SK-N-SH (cell line): ENCODE results near the gene MICAL1. TPM values are rescaled to one million over a fixed set of nuclear protein-coding genes. Genes with fewer than 3 reads are reported as not detected.

Experiments
- CTCF ChIA-PET: fragments of 300-600, 350-600 bp; formaldehyde crosslinking; extraction: SDS; loops from one replicate; lab custom pipeline; 2021; lab: Yijun Ruan, JAX
- POLR2A ChIA-PET: fragments of 350-600 bp; sonication (Branson Sonifier 250); formaldehyde crosslinking; extraction: SDS; loops from one replicate; lab custom pipeline; 2020; ENCODE audit warnings: antibody characterized with exemption, inconsistent platforms; lab: Yijun Ruan, JAX
- DNase-seq: peaks from one replicate; pipeline ENCODE4 v3.0.0; 2012
- H2AFZ ChIP-seq: fragments of 200-600 bp; sonication (generic); 2 replicates; pipeline ENCODE4 v1.8.1; 2016; ENCODE audit warnings: antibody characterized with exemption, mild to moderate bottlenecking, low read depth
- H3F3A ChIP-seq: fragments of 200-600 bp; sonication (generic); replicated peaks from 2 replicates; pipeline ENCODE3; 2016; ENCODE audit warnings: antibody characterized with exemption, mild to moderate bottlenecking; ENCODE audit not compliant: insufficient read depth
- H3K27ac ChIP-seq, 2 experiments: fragments of 200-500 bp in 1 of 2; fragments of 200-600 bp in 1 of 2; sonication (Bioruptor generic) in 1 of 2; sonication (generic), shearing (Covaris generic) in 1 of 2; 2 replicates each; pipeline versions ENCODE4 v1.5.1 to v1.6.1; 2014 to 2016; ENCODE audit warnings: low read depth in 2 of 2, inconsistent platforms in 1 of 2, low read length in 1 of 2, mild to moderate bottlenecking in 1 of 2, mixed read lengths in 1 of 2
- H3K27me3 ChIP-seq: fragments of 200-600 bp; sonication (generic), shearing (Covaris generic); 2 replicates; pipeline ENCODE4 v1.6.1; 2016; ENCODE audit warnings: mixed run types; ENCODE audit not compliant: insufficient read depth
- H3K36me3 ChIP-seq, 2 experiments: fragments of 200-500 bp in 1 of 2; fragments of 200-600 bp in 1 of 2; sonication (Bioruptor generic) in 1 of 2; sonication (generic) in 1 of 2; replicated peaks in 1 of 2; 2 replicates each; pipeline versions ENCODE3 to v1.5.1; 2014 to 2016; ENCODE audit warnings: low read length in 1 of 2, mild to moderate bottlenecking in 1 of 2; ENCODE audit not compliant: insufficient read depth in 2 of 2, control insufficient read depth in 1 of 2
- H3K4me1 ChIP-seq, 2 experiments: fragments of 200-500 bp in 1 of 2; fragments of 200-600 bp in 1 of 2; sonication (Bioruptor generic) in 1 of 2; sonication (generic), shearing (Covaris generic) in 1 of 2; 2 replicates each; pipeline versions ENCODE4 v1.5.1 to v1.6.1; 2014 to 2016; ENCODE audit warnings: low read depth in 1 of 2, low read length in 1 of 2, mixed run types in 1 of 2; ENCODE audit not compliant: insufficient read depth in 2 of 2, control insufficient read depth in 1 of 2
- H3K4me2 ChIP-seq: fragments of 200-600 bp; sonication (generic), shearing (Covaris generic); 2 replicates; pipeline ENCODE4 v1.6.1; 2017; ENCODE audit warnings: mixed run types
- H3K4me3 ChIP-seq, 2 experiments: fragments of 200-500 bp in 1 of 2; fragments of 200-600 bp in 1 of 2; sonication (Bioruptor generic) in 1 of 2; sonication (generic), shearing (Covaris generic) in 1 of 2; 2 replicates each; pipeline versions ENCODE4 v1.5.1 to v1.8.1; 2014 to 2016; ENCODE audit warnings: low read depth in 2 of 2, inconsistent platforms in 1 of 2, low read length in 1 of 2, mild to moderate bottlenecking in 1 of 2, mixed read lengths in 1 of 2, moderate library complexity in 1 of 2
- H3K79me2 ChIP-seq: fragments of 200-600 bp; sonication (generic); 2 replicates; pipeline ENCODE4 v1.8.1; 2017; ENCODE audit warnings: mild to moderate bottlenecking; ENCODE audit not compliant: insufficient read depth
- H3K9ac ChIP-seq: fragments of 200-600 bp; sonication (generic); 2 replicates; pipeline ENCODE4 v1.6.1; 2017; ENCODE audit warnings: mixed run types
- H3K9me2 ChIP-seq: fragments of 200-600 bp; sonication (generic); 2 replicates; pipeline ENCODE4 v1.6.1; 2017; ENCODE audit warnings: mixed run types
- H3K9me3 ChIP-seq: fragments of 200-600 bp; sonication (generic); 2 replicates; pipeline ENCODE4 v1.6.1; 2017; ENCODE audit warnings: mixed run types, mild to moderate bottlenecking, moderate library complexity
- H4K20me1 ChIP-seq: fragments of 200-600 bp; sonication (generic); 2 replicates; pipeline ENCODE4 v1.6.1; 2017; ENCODE audit warnings: mild to moderate bottlenecking, mixed run types; ENCODE audit not compliant: insufficient read depth
- CHD2 ChIP-seq: fragments of 150-350 bp; IDR thresholded peaks from 2 replicates; pipeline ENCODE4 v1.6.1; 2018; ENCODE audit warnings: low read length; ENCODE audit not compliant: partially characterized antibody
- EP300 ChIP-seq, 2 experiments: IDR thresholded peaks; 2 replicates each; pipeline versions ENCODE4 v1.4.0 to v1.6.1; 2012; ENCODE audit warnings: borderline replicate concordance in 1 of 2, low read depth in 1 of 2, low read length in 1 of 2
- FOSL2 ChIP-seq: IDR thresholded peaks from 2 replicates; pipeline ENCODE4 v1.4.0; 2012; ENCODE audit warnings: low read depth, mild to moderate bottlenecking, moderate library complexity, borderline replicate concordance
- FOXJ3 ChIP-seq: sonication (generic); formaldehyde crosslinking; IDR thresholded peaks from 2 replicates; pipeline ENCODE4 v1.5.1; 2020; ENCODE audit warnings: mild to moderate bottlenecking, missing genetic modification reagents
- GABPA ChIP-seq: IDR thresholded peaks from 2 replicates; pipeline ENCODE4 v1.4.0; 2012; ENCODE audit warnings: low read depth, mild to moderate bottlenecking
- GATA2 ChIP-seq: sonication (generic); formaldehyde crosslinking; IDR thresholded peaks from 2 replicates; pipeline ENCODE4 v1.5.0; 2020; ENCODE audit warnings: mild to moderate bottlenecking, missing genetic modification reagents
- MXI1 ChIP-seq: IDR thresholded peaks from 2 replicates; pipeline ENCODE4 v1.6.1; 2012; ENCODE audit warnings: mild to moderate bottlenecking, low read depth, low read length, improper control_type of control experiment
- NFIC ChIP-seq: IDR thresholded peaks from 2 replicates; pipeline ENCODE4 v1.4.0; 2012; ENCODE audit warnings: borderline replicate concordance
- NRF1 ChIP-seq: IDR thresholded peaks from 2 replicates; pipeline ENCODE4 v1.6.1; 2012; ENCODE audit warnings: low read depth, mild to moderate bottlenecking, low read length
- POLR2AphosphoS5 ChIP-seq: IDR thresholded peaks from 2 replicates; pipeline ENCODE4 v1.6.1; 2012; ENCODE audit warnings: low read depth, low read length
- RXRA ChIP-seq: IDR thresholded peaks from 2 replicates; pipeline ENCODE4 v1.4.0; 2012; ENCODE audit warnings: low read depth, mild to moderate bottlenecking, borderline replicate concordance
- SIN3A ChIP-seq: IDR thresholded peaks from 2 replicates; pipeline ENCODE4 v1.6.1; 2012; ENCODE audit warnings: low read depth, mild to moderate bottlenecking, low read length, moderate library complexity, borderline replicate concordance
- SMC3 ChIP-seq: IDR thresholded peaks from 2 replicates; pipeline ENCODE4 v1.6.1; 2012; ENCODE audit warnings: low read depth, low read length, improper control_type of control experiment
- TAF1 ChIP-seq: IDR thresholded peaks from 2 replicates; pipeline ENCODE4 v1.6.1; 2012; ENCODE audit warnings: low read depth, mild to moderate bottlenecking, low read length, moderate library complexity, borderline replicate concordance
- TCF12 ChIP-seq: IDR thresholded peaks from 2 replicates; pipeline ENCODE4 v1.4.0; 2012
- TEAD4 ChIP-seq: IDR thresholded peaks from 2 replicates; pipeline ENCODE4 v1.4.0; 2012; ENCODE audit warnings: mild to moderate bottlenecking, borderline replicate concordance; ENCODE audit not compliant: insufficient read depth
- ZBTB33 ChIP-seq: IDR thresholded peaks from 2 replicates; pipeline ENCODE4 v1.4.0; 2012; ENCODE audit warnings: low read depth, borderline replicate concordance
- WGBS: methylation state at CpG from one replicate; pipeline ENCODE4 v1.1.6; 2017; ENCODE audit warnings: low lambda C conversion rate; 5-methylcytosine and 5-hydroxymethylcytosine counted together
- polyA plus RNA-seq, 3 experiments: library from polyadenylated mRNA; depleted of rRNA; stranded (reverse); fragments of >200 nt; gene quantifications; 2 replicates each; pipeline ENCODE4 v1.2.3, GENCODE V29; 2012
- TF ChIP-seq, protein P1 (sequence below): fragments of 200-600 bp; sonication (generic); IDR thresholded peaks from 2 replicates; pipeline ENCODE4 v1.6.1; 2017; ENCODE audit warnings: antibody characterized with exemption, mild to moderate bottlenecking, moderate library complexity

The MICAL1 gene
- polyA plus RNA-seq, 1 of the 3 experiments (the other 2 are of a cell fraction), result 45.6 TPM

- H3K36me3 ChIP-seq, result peaks cover 0 to 49% of the 10 kb centered on the region in 2 experiments
- H3F3A ChIP-seq, result no peaks in the 10 kb centered on the region
- H3K9me3 ChIP-seq, result no peaks in the 10 kb centered on the region
- no peak overlapping the region for H2AFZ ChIP-seq
- no peaks in the 10 kb centered on the region for H3K27me3 ChIP-seq
- WGBS, result 89% methylated on average over 13 of the region's 15 CpGs
- TF ChIP-seq GABPA (no peak), SIN3A (no peak), TCF12 (no peak)
- no peak overlapping the region for H3K4me3 ChIP-seq
- peaks cover 0 to 19% of the 10 kb centered on the region in 2 experiments; a peak in 1 of 4 replicates for H3K4me1 ChIP-seq
- CTCF ChIA-PET, result no interaction called here
- no peak overlapping the region for H3K27ac ChIP-seq
- H3K9ac ChIP-seq, result no peak overlapping the region
- H4K20me1 ChIP-seq, result no peaks in the 10 kb centered on the region
- H3K9me2 ChIP-seq, result no peaks in the 10 kb centered on the region
- POLR2A ChIA-PET, result no interaction called here
- no peak for DNase-seq
- H3K4me2 ChIP-seq, result no peak overlapping the region
- no peaks in the 10 kb centered on the region for H3K79me2 ChIP-seq
Measured at GRCh38 chr6:109446072-109446471, 9.5 kb downstream of the MICAL1 start.

DNA sequence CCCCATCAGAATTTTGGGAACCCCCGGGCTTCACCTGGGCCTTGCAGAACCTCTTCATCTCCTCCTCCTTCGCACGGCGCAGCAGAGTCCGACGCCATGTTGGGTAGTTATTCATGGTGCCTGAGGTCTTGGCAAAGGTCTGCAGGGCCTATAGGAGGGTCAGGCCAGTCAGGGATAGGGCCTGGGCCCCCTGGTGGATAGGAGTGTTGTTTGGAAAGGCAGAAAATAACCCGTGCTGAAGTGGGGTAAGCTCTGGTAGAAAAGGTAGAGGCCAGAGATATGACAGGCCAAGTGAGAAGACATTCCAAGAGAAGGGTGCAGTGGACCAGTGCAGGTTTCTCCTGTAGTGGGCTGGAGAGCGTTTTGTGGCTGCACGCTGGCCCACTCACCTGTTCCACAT, 10.2 kb downstream of the MICAL1 start:
- DNase-seq, result no peak
- H3K27ac ChIP-seq, result no peak overlapping the region
- TF ChIP-seq, protein P1, sequence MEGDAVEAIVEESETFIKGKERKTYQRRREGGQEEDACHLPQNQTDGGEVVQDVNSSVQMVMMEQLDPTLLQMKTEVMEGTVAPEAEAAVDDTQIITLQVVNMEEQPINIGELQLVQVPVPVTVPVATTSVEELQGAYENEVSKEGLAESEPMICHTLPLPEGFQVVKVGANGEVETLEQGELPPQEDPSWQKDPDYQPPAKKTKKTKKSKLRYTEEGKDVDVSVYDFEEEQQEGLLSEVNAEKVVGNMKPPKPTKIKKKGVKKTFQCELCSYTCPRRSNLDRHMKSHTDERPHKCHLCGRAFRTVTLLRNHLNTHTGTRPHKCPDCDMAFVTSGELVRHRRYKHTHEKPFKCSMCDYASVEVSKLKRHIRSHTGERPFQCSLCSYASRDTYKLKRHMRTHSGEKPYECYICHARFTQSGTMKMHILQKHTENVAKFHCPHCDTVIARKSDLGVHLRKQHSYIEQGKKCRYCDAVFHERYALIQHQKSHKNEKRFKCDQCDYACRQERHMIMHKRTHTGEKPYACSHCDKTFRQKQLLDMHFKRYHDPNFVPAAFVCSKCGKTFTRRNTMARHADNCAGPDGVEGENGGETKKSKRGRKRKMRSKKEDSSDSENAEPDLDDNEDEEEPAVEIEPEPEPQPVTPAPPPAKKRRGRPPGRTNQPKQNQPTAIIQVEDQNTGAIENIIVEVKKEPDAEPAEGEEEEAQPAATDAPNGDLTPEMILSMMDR, result peak; percentile 10; the same call in 1 of the 2 replicates
- no peak for TF ChIP-seq MXI1
- no peak for TF ChIP-seq NRF1
- H3K4me3 ChIP-seq, result no peak overlapping the region
- H3K27me3 ChIP-seq, result no peaks in the 10 kb centered on the region
- peaks cover 0 to 19% of the 10 kb centered on the region in 2 experiments; a peak in 1 of 4 replicates for H3K4me1 ChIP-seq
- H4K20me1 ChIP-seq, result no peaks in the 10 kb centered on the region
- H3K79me2 ChIP-seq, result no peaks in the 10 kb centered on the region
- WGBS, result 91% methylated on average over 9 of the region's 9 CpGs
- peaks cover 0 to 48% of the 10 kb centered on the region in 2 experiments for H3K36me3 ChIP-seq
- ChIA-PET CTCF (interaction anchor here (1.1 to 1.5 kb wide), 3 partner anchors 9 to 62 kb away, joined by 4 to 5 read pairs (median 4); partner anchors contain the start of gene CD164), POLR2A (interaction anchor here (1.0 to 1.4 kb wide), 2 partner anchors 9 to 10 kb away, joined by 3 to 4 read pairs; partner anchors contain the start of gene MICAL1)
- H2AFZ ChIP-seq, result no peak overlapping the region
- no peaks in the 10 kb centered on the region for H3K9me3 ChIP-seq
- no peak overlapping the region for H3K4me2 ChIP-seq
- H3F3A ChIP-seq, result no peaks in the 10 kb centered on the region
- no peaks in the 10 kb centered on the region for H3K9me2 ChIP-seq
- H3K9ac ChIP-seq, result no peak overlapping the region

- POLR2A ChIA-PET, result interaction anchor here (3.9 kb wide), 1 partner anchor 11 kb away, joined by 43 read pairs; the partner anchor contains the start of gene MICAL1
- WGBS, result 97% methylated on average over 6 of the region's 10 CpGs
- TF ChIP-seq EP300 (IDR thresholded peaks at IDR 0.05; ENCODE audit: borderline replicate concordance in 1 of 2, low read depth in 1 of 2, low read length in 1 of 2) (no peak), FOSL2 (no peak), FOXJ3 (CRISPR knock-in tag) (no peak), GABPA (no peak), GATA2 (no peak), POLR2AphosphoS5 (no peak), TAF1 (no peak), NFIC (no peak), SMC3 (no peak), ZBTB33 (no peak), NRF1 (no peak), RXRA (no peak), CHD2 (no peak), TEAD4 (no peak)
Measured at GRCh38 chr6:109443425-109443950, 12.1 kb downstream of the MICAL1 start.

More at GRCh38 chr6:109443425-109443950, 12.1 kb downstream of the MICAL1 start:
- H3K4me3 ChIP-seq, result no peak overlapping the region
- H3K9ac ChIP-seq, result no peak overlapping the region
- H3K36me3 ChIP-seq, result peaks cover 0 to 44% of the 10 kb centered on the region in 2 experiments
- H3K27ac ChIP-seq, result no peak overlapping the region
- H3K27me3 ChIP-seq, result no peaks in the 10 kb centered on the region
- no peak for DNase-seq
- H2AFZ ChIP-seq, result no peak overlapping the region
- no peaks in the 10 kb centered on the region for H4K20me1 ChIP-seq
- H3K4me2 ChIP-seq, result no peak overlapping the region
- H3K79me2 ChIP-seq, result no peaks in the 10 kb centered on the region
- no peaks in the 10 kb centered on the region for H3K9me2 ChIP-seq
- peaks cover 0 to 23% of the 10 kb centered on the region in 2 experiments; a peak in 1 of 4 replicates for H3K4me1 ChIP-seq
- H3F3A ChIP-seq, result no peaks in the 10 kb centered on the region
- CTCF ChIA-PET, result interaction anchor here (1.0 to 3.5 kb wide), 3 partner anchors 11 to 256 kb away, joined by 3 to 47 read pairs (median 5); partner anchors contain the start of gene MICAL1
- no peaks in the 10 kb centered on the region for H3K9me3 ChIP-seq
